GM18505 (cell line): ENCODE data around the gene P2RY11.

ENCODE experiments used
- ATAC-seq: cut with Tn5 transposase; IDR thresholded peaks from one replicate; pipeline ENCODE4 v1.9.1; 2021; ENCODE audit not compliant: unreplicated experiment
- POLR2A ChIP-seq: IDR thresholded peaks from 4 replicates; pipeline ENCODE4 v1.6.1; 2011; ENCODE audit warnings: borderline replicate concordance; ENCODE audit not compliant: insufficient read depth, insufficient read length; ENCODE audit errors: extremely low read depth

The P2RY11 gene

GRCh38 chr19:10126213-10126639 lies 14.7 kb downstream of the P2RY11 start:
- no peak for TF ChIP-seq POLR2A
- no peak for ATAC-seq

- TF ChIP-seq POLR2A, result no peak
Observed at GRCh38 chr19:10132905-10133304, 21.4 kb downstream of the P2RY11 start.

GRCh38 chr19:10133596-10133995 lies 22.1 kb downstream of the P2RY11 start:
- no peak for TF ChIP-seq POLR2A
- no peak for ATAC-seq

More at GRCh38 chr19:10132905-10133304, 21.4 kb downstream of the P2RY11 start:
- ATAC-seq, result no peak

DNA sequence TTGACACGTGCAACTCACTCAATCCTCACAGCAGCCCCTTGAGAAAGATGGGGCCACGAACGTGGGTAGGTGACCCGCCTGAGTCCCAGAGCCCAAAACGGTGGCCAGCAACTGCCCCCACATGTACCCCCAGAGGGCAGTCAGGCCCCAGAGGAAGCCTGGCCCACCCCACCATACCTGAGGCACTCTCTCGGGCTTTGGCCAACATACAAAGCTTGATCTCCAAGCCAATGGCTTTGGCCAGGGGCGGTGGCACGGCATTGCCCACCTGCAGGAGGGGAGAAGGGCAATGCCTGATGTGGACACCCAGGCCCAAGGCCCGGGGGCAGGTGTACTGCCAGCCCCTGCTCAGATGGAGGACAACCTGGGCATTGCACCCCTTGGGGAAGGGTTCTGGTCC lies 22.5 kb downstream of the P2RY11 start:
- ATAC-seq, result no peak
- TF ChIP-seq POLR2A, result no peak

DNA sequence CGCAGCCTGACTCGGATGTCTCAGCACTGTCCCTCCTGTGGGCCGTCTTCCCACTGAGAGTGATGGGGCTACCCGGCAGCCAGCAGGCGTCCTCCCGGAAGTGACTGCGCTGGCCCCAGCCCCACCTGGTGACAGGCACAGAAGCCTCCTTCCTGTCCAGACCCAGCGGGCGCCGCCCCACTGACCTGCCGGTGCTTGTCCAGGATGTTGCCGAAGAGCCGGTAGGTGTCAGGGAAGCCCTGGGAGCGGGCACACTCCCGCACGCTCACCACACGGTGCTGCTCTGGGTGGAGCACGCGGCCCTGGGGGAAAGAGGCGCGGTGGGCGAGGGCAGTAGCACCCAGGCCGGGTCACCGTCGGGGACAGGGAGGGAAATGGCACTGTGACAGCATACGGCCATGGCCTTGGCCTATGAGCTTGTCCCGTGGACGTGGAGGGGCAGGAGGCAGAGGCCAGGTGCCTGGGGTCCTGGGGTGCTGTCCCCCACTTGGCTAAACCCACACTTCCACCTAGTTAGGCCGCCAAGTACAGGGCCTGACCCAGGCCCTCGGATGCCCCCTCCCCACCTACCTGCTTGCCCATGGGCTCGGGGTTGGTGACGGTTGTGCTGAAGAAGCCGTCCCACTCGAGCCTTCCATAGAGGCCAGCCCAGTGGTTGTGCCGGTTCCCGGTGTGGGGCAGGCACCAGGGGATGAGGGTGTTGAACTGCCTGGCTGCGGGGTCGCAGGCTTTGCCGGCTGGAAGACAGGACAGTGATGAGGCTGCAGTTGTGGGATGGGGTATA lies 24.2 kb downstream of the P2RY11 start:
- no peak for ATAC-seq
- no peak for TF ChIP-seq POLR2A

DNA sequence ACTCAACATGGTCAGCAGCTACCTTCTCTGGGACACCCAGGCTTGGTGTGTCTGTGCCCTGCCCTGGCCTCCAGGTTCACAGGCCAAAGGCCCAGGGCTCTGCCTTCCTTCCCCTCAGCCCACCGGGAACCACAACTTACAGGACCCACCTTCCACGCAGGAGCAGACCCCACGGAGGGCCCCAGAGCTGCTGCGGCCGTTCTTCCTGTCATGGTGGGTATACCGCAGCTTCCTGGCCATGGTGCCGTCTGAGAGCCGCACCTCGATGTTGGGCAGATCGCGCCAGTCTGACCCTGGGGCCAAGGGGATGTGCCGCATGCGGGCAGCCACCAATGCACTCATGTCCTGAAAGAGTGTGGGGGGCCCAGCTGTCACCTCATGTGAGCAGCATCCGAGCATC lies 25.4 kb downstream of the P2RY11 start:
- ATAC-seq, result no peak
- TF ChIP-seq POLR2A, result no peak

DNA sequence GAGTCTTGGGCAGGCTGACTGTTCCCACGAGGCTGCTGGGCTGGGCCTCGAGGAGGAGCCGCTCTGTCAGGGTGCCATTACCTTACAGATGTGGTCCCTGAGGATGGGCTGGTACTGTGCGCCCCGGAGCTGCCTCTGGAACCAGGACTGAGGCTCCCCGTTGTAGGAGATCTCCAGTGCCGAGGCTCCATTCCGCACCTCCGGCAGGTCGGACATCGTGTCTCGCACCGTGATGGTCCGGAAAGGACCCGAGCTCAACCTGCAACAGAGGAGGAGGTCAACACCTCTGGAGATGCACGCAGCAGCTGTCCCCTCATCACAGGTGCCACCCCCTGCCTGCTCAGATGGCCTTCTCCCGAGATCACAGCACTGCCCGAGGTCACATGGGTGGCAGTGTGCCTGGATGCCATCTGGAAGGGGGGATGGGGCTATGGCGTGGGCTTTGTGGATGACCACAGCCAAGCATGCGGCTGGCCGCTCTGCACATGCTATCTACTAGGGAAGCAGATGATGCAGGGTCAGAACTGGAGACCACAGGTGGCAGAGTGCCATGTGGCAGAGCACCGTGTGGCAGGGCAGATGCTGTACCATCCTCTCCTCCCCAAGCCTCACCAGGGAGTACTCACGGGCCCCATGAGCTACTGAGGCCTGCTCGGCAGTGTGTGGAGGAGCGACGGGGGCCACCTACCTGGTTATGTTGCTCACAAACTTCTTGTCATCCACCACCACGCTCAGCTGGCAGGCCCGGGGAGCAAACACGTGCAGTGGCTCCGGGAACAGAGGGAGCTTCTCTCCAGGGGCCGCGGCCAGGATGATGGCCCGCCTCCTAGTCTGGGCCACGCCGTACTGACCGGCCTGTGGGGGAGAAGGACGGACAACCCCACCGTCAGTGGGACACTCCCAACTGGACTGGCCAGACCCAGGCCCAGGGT lies 26.5 kb downstream of the P2RY11 start:
- no peak for TF ChIP-seq POLR2A
- no peak for ATAC-seq

DNA sequence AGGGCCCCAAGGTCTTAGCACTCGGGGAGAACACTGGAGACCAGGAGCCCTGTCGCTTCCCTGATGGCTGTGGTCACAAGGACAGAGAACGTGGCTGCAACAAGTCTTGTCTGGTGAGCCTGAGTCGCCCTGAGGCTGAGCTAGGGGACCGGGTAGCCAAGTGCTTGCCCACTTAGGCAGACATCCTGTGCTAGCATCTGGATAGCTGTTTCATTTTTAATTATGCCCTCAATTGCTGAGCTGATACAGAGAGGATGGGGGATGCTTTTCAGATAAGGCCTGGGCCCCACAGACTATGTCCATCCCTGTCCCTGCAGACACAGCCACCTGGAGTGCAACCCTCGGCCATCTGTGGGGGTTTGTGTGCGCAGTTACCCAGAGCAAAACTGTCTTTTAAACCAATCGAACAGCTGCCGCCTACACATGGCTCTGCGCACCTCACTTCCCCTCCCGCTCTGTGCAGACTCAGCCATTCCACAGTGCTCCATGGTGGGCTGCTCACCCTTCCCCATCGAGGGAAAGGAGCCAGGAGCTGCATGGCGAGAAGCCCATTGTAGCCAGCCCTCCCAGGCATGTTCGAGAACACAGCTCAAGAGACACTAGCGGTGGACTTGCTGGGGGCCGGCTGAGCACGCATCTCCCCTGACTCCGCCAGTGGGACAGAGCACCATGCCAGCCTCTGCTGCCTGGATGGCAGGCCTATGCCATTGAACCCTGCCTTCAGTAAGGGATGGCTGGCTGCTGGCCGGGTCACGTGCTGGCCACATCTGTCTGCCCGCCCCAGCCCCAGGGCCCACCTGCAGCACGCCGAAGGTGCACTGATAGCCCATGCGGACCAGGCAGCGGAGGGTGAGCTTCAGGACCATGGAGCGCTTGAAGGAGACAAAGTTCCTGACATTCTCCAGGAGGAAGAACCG lies 27.6 kb downstream of the P2RY11 start:
- TF ChIP-seq POLR2A, result no peak
- ATAC-seq, result no peak

DNA sequence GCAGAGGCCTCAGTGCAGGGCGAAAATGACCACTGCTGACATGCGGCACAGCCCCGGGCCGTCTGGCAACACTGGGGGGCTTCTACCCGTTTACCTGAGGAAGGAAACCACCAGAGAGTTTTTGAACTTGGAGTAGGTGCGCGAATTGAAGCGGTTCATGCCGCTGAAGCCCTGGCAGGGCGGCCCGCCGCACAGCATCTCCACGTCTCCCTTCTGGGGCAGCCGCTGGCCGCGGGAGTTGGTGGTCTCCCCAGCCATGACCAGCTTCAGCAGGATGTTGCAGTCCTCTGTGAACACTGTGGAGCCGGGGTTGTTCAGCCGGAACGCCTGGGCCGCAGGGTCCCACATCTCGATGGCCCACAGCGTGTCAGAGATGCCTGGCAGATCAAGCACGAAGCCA lies 28.5 kb downstream of the P2RY11 start:
- ATAC-seq, result no peak
- TF ChIP-seq POLR2A, result no peak

DNA sequence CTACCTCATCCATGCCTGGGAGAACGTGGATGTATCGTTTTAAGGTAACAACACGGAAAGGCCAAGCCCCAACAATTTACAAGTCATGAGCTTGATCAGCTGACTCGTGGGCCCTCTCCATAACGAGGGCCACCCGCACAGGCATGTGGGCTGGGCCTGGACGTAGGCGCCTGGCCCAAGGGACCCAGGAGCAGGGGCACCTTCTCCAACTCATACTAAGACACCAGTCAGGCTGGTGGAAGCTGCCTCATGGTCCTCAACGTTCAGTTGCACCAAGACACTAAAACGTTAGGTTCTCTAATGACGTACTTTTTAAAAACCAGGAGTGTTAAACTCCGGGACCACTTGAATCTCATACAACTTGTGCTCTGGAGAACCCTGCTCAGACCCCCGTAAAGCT lies 30.0 kb downstream of the P2RY11 start:
- no peak for TF ChIP-seq POLR2A
- no peak for ATAC-seq

DNA sequence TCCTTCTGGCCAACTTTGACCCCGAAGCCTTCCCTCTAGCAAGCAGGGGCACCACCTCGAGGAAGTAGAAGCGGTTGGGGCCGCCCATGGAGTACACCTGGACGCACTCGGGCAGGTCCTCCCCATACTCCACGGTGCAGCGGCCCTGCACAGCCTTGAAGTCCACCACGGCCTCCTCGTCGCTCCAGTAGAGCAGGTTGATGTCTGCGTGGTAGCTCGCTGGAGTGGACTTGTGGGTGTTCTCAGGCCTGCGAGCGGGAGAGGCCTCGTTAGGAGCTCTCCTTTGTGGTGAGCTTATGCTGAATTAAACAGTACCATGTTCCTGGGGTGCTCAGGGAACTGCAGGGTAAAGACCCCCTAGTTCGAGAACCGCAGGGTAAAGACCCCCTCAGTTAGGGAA lies 30.5 kb downstream of the P2RY11 start:
- no peak for ATAC-seq
- TF ChIP-seq POLR2A, result no peak

GRCh38 chr19:10142701-10143375 lies 31.3 kb downstream of the P2RY11 start:
- no peak for TF ChIP-seq POLR2A
- no peak for ATAC-seq
